ENCODE results near the gene SLC10A3.

Gene SLC10A3

DNA sequence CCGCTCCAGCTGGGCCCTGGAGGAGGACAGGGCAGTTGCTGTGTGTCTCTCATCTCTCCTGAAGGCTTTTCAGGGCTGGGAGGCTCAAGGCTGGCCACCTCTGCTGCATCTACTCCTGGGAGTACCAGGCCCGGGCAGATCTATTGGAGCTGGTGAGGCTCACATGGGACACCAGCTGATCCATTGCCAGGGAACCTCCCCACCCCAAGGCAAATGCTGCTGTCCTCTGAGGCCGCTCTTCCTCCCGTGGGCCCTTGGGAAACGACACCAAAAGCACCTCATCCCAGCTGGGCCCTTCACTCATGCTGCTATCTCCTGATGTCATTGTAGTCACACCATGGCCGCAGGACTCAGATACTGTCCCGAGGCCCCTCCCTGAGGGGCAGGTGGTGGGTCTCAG is 7.6 kb downstream of the SLC10A3 start:
- no peak for DNase-seq

DNA sequence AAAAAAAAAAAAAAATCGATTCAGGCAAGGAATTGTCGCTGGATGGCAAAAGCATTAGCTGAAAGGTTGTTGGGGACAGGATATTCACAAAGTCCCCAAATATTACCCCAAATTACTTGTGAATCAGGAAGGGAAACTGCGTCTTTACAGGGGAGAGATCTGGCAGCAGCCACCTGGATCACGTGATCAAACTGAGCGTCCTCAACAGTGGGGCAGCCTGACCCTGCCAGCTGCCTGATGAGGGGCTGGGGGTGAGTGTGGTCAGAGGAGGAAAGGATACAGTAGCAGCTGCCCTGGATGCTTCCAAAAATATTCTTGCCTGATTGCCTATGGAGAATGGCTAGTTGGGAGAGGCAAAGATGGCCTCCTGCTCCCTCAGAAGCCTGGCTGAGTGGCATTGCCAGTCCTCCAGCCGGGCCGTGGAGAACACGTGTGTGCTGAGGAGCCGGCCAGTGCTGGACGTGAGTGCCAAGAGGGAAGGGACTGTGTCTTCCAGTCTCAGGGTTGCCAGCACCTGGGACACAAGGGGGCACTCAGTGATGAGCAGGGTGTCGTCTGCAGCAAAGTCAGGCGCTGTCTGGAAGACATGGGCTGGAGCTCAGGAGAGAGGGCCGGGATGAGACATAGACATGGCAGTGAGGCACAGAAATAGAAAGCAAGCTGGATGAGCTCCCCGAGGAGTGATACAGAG is 8.4 kb downstream of the SLC10A3 start:
- DNase-seq = no peak

DNA sequence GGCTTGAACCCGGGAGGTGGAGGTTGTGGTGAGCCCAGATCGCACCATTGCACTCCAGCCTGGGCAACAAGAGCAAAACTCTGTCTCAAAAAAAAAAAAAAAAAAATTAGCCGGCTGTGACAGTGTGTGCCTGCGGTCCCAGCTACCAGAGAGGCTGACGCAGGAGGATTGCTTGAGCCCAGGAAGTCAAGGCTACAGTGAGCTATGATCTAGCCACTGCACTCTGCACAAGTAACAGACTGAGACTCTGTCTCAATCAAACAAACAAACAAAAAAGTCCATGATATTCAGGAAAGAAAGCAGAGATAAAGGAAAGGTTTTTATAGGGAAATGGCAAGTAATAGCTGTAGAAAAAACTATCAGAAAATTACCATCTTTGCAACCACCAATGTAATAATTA is 9.2 kb downstream of the SLC10A3 start:
- no peak for DNase-seq

DNA sequence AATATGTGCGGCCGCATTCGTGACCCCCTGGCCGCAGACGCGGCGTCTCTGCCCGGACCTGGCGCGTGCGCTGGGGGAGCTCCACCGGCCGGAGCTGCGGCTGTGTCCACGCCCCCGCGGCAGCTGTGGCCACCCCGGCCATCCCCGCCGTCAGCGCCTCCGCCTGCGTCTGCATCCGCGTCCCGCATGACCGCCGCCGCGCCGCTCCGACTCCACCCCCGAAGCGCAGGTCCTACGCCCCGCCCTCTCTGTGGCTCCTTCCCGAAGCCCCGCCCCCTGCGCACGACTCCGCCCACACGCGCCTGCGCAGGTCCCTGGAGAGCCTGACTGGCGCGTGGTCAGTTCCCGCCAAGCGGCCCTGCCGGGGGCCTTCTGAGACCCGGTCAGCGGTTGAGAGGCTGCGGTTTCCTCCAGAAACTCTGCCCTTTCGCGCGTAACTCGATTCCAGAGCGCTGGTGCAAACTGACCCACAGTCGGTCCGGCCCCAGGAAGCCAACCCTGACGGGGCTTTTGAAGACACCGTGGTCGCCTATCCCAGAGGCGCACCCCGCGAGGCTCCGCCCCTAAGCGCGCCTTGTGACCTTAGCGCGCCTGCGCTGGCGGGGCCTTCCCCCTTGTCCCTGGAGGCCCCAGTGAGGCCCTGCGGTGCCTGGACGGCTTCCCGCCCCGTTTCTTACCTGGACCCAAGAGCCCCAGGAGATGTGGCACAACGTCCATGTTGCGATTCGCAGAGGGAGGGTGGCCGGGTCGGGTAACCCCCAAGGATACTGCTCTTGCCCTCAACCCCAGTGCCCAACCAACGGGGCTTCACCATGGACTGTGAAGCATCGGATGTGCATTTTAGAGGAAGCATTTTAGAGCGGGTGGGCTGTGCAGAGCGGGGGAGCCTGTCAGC is 11.5 kb downstream of the SLC10A3 start, which contains the start of gene LAGE3:
LAGE3 (minus strand) TSS at position 554 of the 895 bp plus-strand sequence; CDS start at position 188, 366 bp downstream.
- DNase-seq = peak; percentile 67

DNA sequence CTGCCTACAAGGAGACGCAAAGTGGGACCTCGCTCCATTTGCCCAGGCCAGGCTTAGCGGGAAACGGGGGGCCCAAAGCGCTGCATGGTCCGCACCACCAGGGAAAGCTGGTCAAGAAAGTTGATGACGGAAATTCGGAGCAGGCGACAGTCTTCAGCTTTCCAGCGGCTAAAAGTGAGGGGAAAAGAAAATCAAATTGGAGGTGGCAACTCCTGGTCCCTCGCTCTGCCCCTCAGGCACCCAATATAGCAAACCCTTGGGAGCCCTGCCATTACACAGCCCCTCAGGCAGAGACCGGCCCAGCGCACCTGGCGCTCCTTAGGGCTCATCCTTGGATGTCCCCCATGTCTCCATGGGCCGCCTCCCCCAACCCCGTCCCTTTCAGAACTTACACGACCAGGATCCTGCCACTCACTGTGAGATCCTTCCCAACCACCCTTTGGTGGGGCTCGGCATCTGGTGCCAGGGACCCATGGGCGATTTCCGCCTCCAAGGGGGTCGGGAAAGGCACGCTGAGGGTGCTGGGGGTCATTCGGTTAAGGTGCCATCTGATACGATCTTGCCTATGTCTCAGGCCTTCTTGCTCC is 12.4 kb downstream of the SLC10A3 start:
- no peak for DNase-seq

DNA sequence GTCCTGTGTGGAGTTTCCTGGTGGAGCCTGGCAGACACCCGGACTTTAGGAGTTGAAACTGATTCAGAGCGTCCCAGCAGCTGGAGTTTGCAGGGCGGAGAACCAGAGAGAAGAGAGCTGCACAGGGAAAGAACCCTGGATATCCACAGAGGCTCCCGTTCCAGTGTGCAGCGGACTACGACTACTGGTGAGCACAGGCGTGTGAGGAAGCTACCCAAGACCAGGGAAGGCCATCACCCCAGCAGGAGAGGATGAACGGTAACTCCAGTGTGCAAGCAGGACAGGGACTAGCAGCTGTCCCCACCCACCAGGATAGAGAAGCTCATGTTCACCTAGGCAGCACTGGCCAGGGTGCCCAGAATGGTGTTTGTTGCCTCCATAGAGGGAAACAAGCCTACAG is 13.6 kb downstream of the SLC10A3 start:
- no peak for DNase-seq

DNA sequence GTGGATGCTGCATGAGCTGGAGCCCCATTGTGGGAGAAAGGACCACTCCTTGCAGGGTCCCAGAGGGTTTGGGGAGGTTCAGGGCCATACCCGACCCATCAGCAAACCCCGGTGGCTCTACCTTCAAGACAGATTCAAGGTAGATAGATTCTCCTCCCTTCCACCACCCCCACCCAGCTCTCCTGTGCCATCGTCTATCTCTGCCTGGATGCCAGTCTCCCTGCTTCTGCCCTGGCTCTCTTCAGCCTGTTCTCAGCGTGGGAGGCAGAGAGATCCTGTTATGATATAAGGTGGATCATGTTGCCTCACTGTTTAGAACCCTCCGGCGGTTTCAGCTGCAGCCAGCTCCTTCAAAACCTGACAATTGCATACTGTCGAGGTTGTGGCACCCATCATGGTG is 16.7 kb downstream of the SLC10A3 start:
- DNase-seq = no peak

DNA sequence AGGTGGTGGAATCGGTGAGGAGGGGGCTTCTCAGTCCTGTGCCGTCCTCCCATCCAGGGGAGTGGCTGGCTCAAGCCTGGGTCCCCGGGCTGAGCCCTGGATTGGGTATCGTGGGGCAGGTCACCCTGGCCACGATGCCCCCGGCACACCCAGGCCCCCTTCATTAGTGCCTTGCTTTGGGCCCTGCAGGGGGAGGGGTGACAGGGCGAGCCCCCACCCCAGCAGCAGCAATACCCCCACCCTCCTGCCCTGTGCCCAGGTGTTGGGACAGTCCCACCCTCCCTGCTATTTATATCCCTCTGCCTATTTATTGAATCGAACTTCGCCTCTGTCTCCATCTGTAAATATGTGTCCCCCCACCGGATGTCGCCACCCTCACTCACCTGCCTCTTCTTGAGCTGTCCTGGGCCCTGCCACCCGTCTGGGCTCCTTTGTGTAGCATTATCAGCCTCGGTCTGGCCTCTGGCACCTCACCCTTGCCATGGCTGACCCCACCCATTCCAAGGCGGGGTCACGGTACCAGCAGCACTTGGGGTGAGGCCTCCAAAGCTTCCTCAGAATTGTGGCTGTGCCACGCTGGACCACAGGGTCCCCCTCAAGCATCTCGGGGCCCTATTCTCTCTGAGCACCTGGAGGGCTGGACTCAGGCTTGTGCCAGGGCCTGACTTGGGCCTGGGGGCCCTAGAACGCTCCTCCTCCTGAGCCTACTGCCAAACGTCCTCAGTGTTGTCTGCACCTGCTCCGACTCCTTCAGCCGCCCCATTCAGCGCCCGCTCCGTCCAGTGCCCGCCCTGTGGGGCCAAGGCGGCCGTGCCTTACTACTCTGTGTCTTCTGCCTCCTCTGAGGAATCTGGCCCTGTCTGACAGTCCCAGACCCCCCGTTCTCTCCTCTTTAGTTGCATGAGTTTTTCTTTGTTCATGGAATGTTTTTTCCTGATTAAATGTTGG is 17.5 kb downstream of the SLC10A3 start:
- DNase-seq = no peak

DNA sequence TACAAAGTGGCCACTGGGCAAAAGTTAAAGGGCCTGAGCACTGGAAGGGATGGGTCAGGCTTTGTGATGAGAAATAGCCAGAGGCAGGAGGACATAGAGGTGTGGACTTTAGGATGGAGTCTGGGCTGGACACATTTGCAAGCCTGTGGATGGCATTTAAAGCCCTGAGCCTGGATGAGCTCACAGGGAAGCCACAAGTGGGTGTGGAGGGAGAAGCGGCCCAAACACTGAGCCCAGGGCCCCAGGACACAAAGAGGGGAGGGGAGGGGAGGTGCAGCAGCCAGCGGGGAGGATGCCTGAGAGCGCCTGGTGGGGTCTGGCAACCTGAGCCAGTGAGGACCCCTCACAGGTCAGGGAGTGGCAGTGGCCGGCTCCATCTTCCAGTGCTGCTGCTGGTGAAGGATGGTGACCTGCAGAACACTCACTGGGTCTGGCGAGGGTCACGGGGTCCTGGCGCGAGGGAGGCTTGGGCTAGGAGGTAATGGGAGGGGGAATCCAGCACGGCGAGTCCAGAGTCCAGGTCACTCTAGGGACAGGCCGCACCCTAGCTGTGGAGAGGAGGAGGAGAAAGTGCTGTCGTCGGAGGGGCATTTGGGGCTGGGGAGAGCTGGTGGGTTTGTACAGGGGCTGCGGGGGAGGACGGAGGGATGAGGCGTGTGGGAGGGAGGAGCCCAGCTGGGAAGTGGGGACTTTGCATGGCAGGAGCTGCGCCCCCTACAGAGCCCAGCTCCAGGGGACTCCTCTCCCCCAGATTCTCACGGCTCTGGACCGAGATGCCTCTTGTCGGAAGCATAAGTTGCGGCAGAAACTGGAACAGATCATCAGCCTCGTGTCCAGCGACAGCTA is 18.4 kb downstream of the SLC10A3 start:
- DNase-seq = no peak

DNA sequence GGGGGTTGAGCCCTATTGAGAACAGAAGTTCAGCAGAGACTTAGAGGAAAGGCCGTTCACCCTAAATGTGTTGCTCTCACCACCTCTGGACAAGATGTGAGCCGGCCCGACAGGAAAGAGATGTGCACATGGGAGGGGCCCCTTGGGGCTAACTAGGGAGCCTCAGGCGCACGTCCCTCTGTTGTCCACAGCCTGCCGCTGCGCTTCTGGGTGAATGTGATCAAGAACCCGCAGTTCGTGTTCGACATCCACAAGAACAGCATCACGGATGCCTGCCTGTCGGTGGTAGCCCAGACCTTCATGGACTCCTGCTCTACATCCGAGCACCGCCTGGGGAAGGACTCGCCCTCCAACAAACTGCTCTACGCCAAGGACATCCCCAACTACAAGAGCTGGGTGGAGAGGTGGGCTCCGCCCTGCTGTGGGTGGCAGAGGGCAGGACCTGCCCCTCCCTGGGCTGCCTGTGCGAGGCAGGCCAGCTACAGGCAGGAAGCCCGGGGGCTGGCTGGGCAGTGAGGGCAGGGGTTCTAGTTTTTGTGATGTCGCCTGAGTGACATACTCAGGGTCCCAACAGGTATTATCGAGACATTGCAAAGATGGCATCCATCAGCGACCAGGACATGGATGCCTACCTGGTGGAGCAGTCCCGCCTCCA is 19.4 kb downstream of the SLC10A3 start:
- DNase-seq = no peak

DNA sequence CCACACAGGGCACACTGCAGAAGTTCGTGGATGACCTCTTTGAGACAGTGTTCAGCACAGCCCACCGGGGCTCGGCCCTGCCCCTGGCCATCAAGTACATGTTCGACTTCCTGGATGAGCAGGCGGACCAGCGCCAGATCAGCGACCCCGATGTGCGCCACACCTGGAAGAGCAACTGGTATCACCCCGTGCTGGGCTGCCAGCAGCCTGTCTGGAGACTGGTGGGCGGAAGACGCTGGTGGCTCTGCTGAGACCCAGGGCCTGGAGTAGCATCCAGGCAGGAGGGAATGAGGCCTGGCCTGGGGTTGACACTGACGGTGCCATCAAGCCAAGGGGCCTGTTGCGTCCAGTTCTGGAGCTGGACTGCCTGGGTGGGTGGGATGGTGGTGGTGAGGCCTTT is 20.0 kb downstream of the SLC10A3 start:
- DNase-seq = no peak

DNA sequence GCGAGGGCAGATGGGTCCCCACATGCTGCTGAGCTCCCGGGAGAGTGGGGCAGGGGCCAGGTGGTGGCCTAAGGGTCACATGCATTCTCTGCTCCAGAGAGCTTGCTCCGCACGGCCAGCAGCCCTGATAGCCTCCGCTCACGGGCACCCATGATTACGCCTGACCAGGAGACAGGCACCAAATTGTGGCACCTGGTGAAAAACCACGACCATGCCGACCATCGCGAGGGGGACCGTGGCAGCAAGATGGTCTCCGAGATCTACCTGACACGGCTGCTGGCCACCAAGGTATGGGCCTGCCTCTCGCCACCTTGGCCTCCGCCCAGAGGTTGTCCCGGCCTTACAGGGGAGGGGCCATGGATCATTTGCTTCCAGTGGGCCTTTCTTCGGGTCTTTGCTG is 20.5 kb downstream of the SLC10A3 start:
- no peak for DNase-seq

DNA sequence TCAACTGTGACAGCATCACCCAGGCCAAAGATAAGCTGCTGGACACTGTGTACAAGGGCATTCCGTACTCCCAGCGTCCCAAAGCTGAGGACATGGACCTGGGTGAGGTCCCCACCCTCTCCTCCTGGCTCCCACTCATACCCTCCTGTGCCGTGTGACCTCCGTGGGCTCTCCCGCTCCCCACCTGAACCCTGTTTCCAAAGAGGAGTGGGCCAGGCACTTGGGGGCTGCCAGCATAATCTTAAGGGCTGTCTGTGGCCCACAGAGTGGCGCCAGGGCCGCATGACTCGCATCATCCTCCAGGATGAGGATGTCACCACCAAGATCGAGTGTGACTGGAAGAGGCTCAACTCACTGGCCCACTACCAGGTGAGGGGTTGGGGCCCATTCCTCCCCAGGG is 21.3 kb downstream of the SLC10A3 start:
- no peak for DNase-seq

DNA sequence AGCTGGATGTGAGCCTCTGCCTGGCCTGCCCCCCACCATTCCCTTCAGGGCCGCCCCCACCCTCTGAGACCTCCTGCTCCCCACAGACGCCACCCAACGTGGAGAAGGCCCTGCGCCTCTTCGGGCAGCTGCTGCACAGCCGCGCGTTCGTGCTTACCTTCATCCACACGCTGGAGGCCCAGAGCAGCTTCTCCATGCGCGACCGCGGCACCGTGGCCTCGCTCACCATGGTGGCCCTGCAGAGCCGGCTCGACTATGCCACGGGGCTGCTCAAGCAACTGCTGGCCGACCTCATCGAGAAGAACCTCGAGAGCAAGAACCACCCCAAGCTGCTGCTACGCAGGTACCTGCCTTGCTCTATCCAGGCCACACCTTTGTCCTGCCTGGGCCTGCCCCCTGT is 22.2 kb downstream of the SLC10A3 start:
- no peak for DNase-seq

DNA sequence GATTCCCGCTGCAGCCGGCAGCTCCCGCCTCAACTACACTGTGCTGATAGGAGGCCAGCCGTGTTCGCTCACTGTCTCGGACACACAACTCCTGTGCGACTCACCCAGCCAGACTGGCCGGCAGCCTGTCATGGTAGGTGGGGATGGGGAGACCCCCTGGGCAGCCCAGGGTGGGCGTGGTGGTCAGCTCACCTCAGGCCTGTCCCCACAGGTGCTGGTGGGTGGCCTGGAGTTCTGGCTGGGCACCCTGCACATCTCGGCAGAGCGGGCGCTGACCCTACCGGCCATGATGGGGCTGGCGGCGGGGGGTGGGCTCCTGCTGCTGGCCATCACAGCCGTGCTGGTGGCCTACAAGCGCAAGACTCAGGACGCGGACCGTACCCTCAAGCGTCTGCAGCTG is 22.9 kb downstream of the SLC10A3 start:
- no peak for DNase-seq

DNA sequence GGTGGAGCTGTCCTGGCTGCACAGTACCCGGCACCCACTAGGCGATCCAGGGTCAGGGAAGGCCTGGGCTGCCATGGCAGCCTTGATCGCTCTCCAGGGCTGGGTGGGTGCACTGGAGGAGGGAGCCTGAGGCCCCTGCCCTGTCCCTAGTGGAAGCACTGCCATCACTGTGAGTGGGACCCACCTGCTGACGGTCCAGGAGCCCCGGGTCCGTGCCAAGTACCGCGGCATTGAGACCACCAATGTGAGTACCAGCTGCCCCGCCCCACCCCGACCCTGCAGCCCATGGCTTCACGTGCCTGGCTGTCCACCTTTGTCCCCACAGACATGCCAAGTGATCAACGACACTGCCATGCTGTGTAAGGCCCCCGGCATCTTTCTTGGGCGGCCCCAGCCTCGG is 23.5 kb downstream of the SLC10A3 start:
- DNase-seq = no peak

DNA sequence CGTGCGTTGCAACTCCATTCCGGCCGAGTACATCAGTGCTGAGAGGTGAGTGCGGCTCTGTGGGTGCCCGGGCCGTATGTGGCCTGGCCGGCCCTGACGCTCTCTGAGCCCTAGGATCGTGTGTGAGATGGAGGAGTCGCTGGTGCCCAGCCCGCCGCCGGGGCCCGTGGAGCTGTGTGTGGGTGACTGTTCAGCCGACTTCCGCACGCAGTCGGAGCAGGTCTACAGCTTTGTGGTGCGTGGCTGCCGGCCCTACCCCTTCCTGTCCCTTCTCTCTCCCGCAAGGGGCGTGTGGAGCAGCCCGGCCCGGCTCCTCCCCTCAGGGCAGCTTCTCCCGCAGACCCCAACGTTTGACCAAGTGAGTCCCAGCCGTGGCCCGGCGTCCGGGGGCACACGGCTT is 24.4 kb downstream of the SLC10A3 start:
- no peak for DNase-seq

DNA sequence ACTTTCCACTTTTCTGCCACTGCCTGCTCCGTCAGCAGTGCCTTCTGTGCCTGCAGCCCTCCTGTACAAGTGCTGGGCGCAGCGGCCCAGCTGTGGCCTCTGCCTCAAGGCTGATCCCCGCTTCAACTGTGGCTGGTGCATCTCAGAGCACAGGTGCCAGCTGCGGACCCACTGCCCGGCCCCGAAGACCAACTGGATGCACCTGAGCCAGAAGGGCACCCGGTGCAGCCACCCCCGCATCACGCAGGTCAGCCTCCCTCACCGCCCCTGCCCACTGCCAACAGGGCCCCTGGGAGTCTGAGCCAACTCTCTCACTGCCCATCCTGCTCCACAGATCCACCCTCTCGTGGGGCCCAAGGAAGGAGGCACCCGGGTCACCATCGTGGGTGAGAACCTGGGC is 24.8 kb downstream of the SLC10A3 start:
- no peak for DNase-seq

DNA sequence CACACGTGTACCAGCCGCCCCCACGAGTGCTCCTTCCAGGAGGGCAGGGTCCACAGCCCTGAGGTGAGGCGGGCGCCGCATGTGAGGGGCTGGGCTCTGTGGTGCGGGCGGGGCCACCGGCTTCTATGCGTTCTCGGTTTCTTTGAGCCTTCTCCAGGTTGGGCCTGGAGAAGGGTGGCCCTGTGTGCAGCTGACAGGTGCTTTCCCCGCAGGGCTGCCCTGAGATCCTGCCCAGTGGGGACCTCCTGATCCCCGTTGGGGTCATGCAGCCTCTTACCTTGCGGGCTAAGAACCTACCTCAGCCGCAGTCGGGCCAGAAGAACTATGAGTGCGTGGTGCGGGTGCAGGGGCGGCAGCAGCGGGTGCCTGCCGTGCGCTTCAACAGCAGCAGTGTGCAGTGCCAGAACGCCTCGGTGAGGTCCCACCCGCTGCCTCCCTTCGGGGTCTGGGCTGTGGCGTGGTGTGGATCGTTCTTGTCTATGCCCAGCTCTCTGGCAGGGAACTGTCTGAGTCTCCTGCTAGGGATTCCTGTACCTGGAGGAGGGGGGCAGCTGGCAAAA is 25.5 kb downstream of the SLC10A3 start:
- DNase-seq = no peak

DNA sequence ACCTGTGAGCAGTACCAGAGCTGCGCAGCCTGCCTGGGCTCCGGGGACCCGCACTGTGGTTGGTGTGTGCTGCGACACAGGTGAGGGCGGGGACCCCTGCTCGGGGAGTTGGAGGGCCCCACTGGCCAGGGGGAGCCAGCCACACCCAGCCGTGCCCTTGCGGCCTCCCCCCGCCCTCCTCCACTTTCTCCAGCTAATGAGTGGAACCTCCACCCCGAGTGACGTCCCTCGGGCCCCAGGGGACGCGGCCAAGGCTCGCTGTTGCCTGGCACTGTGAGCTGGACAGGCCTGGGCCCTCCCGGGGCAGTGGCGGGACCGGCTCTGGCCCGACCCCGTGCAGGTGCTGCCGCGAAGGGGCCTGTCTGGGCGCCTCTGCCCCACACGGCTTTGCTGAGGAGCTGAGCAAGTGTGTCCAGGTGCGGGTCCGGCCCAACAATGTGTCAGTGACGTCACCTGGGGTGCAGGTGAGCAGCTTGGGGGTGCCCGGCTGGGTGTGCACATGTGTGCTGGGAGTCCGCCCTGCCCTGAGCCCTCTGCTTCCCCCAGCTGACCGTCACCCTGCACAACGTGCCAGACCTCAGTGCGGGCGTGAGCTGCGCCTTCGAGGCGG is 26.7 kb downstream of the SLC10A3 start:
- no peak for DNase-seq
